Measurements from ENCODE around the gene UFM1.

UFM1 gene

GRCh38 chr13:38372820-38373383, 23.3 kb downstream of the UFM1 start:
- H3K4me1 ChIP-seq (ENCODE audit: low read length) = no peaks in the 10 kb centered on the region
- no peak overlapping the region for H3K4me3 ChIP-seq (ENCODE audit: low read length)
- no peaks in the 10 kb centered on the region for H3K79me2 ChIP-seq (ENCODE audit: low read length)
- no peak overlapping the region for H3K4me2 ChIP-seq (ENCODE audit: low read length)
- H3K9ac ChIP-seq (ENCODE audit: low read length) = no peak overlapping the region
- no peaks in the 10 kb centered on the region for H4K20me1 ChIP-seq (ENCODE audit: insufficient read depth, low read length)
- no peak overlapping the region for H2AFZ ChIP-seq (ENCODE audit: low read depth, low read length)
- no peaks in the 10 kb centered on the region for H3K36me3 ChIP-seq (replicated peaks; ENCODE audit: low read depth, low read length)
- H3K9me3 ChIP-seq (ENCODE audit: insufficient read depth, low read length) = no peaks in the 10 kb centered on the region
- no peak for TF ChIP-seq EZH2phosphoT487 (IDR thresholded peaks at IDR 0.05; ENCODE audit: low read depth)
- TF ChIP-seq CTCF (IDR thresholded peaks at IDR 0.05; ENCODE audit: low read depth, low read length) = no peak
- H3K27me3 ChIP-seq (ENCODE audit: low read depth, low read length) = no peaks in the 10 kb centered on the region
- H3K27ac ChIP-seq (ENCODE audit: low read length) = no peak overlapping the region

GRCh38 chr13:38376546-38376945, 26.9 kb downstream of the UFM1 start:
- TF ChIP-seq CTCF (IDR thresholded peaks at IDR 0.05; ENCODE audit: low read depth, low read length) = no peak
- TF ChIP-seq EZH2phosphoT487 (IDR thresholded peaks at IDR 0.05; ENCODE audit: low read depth) = no peak
- H3K9me3 ChIP-seq (ENCODE audit: insufficient read depth, low read length) = no peaks in the 10 kb centered on the region
- no peaks in the 10 kb centered on the region for H3K79me2 ChIP-seq (ENCODE audit: low read length)
- H3K9ac ChIP-seq (ENCODE audit: low read length) = no peak overlapping the region
- no peaks in the 10 kb centered on the region for H3K4me1 ChIP-seq (ENCODE audit: low read length)
- H3K27me3 ChIP-seq (ENCODE audit: low read depth, low read length) = no peaks in the 10 kb centered on the region
- no peak overlapping the region for H2AFZ ChIP-seq (ENCODE audit: low read depth, low read length)
- no peaks in the 10 kb centered on the region for H4K20me1 ChIP-seq (ENCODE audit: insufficient read depth, low read length)
- no peak overlapping the region for H3K4me2 ChIP-seq (ENCODE audit: low read length)
- H3K27ac ChIP-seq (ENCODE audit: low read length) = no peak overlapping the region
- no peak overlapping the region for H3K4me3 ChIP-seq (ENCODE audit: low read length)
- no peaks in the 10 kb centered on the region for H3K36me3 ChIP-seq (replicated peaks; ENCODE audit: low read depth, low read length)

- Histone ChIP-seq H3K4me3 (ENCODE audit: low read length) (no peak overlapping the region), H3K4me1 (ENCODE audit: low read length) (no peaks in the 10 kb centered on the region), H3K27ac (ENCODE audit: low read length) (no peak overlapping the region), H3K9me3 (ENCODE audit: insufficient read depth, low read length) (no peaks in the 10 kb centered on the region), H3K36me3 (replicated peaks; ENCODE audit: low read depth, low read length) (no peaks in the 10 kb centered on the region), H2AFZ (ENCODE audit: low read depth, low read length) (no peak overlapping the region), H4K20me1 (ENCODE audit: insufficient read depth, low read length) (no peaks in the 10 kb centered on the region), H3K9ac (ENCODE audit: low read length) (no peak overlapping the region), H3K79me2 (ENCODE audit: low read length) (no peaks in the 10 kb centered on the region), H3K27me3 (ENCODE audit: low read depth, low read length) (no peaks in the 10 kb centered on the region; the same call in 1 of the 2 replicates), H3K4me2 (ENCODE audit: low read length) (no peak overlapping the region)
- TF ChIP-seq EZH2phosphoT487 (IDR thresholded peaks at IDR 0.05; ENCODE audit: low read depth) (no peak), CTCF (IDR thresholded peaks at IDR 0.05; ENCODE audit: low read depth, low read length) (no peak)
Measured at GRCh38 chr13:38381890-38382289, 32.2 kb downstream of the UFM1 start.

GRCh38 chr13:38382946-38383345, 33.3 kb downstream of the UFM1 start:
- Histone ChIP-seq H3K4me3 (ENCODE audit: low read length) (no peak overlapping the region), H3K4me2 (ENCODE audit: low read length) (no peak overlapping the region), H3K4me1 (ENCODE audit: low read length) (no peaks in the 10 kb centered on the region), H3K27ac (ENCODE audit: low read length) (no peak overlapping the region), H3K36me3 (replicated peaks; ENCODE audit: low read depth, low read length) (no peaks in the 10 kb centered on the region), H3K9ac (ENCODE audit: low read length) (no peak overlapping the region), H4K20me1 (ENCODE audit: insufficient read depth, low read length) (no peaks in the 10 kb centered on the region), H2AFZ (ENCODE audit: low read depth, low read length) (no peak overlapping the region), H3K9me3 (ENCODE audit: insufficient read depth, low read length) (no peaks in the 10 kb centered on the region), H3K79me2 (ENCODE audit: low read length) (no peaks in the 10 kb centered on the region), H3K27me3 (ENCODE audit: low read depth, low read length) (no peaks in the 10 kb centered on the region; the same call in 1 of the 2 replicates)
- TF ChIP-seq CTCF (IDR thresholded peaks at IDR 0.05; ENCODE audit: low read depth, low read length) (no peak), EZH2phosphoT487 (IDR thresholded peaks at IDR 0.05; ENCODE audit: low read depth) (no peak)
